ENCODE results near the gene OTUB2.

OTUB2 gene

GRCh38 chr14:94026173-94026888 is at the start of gene OTUB2:
TSS of gene OTUB2 (plus strand) at chr14:94026340. CDS start at chr14:94026538, 198 bp downstream.
- peak; percentile 94 for DNase-seq

- DNase-seq, result no peak
Observed at GRCh38 chr14:93976477-93977057, 49.6 kb upstream of the OTUB2 start, which contains the start of gene ASB2. TSS of gene ASB2 (minus strand) at chr14:93976570. CDS start at chr14:93964539, 12,031 bp downstream.

- no peak for DNase-seq
Observed at GRCh38 chr14:93977171-93977570, 49.0 kb upstream of the OTUB2 start.

- DNase-seq, result peak; percentile 60
Observed at GRCh38 chr14:93977790-93978581, 48.2 kb upstream of the OTUB2 start.

- DNase-seq, result no peak
Observed at GRCh38 chr14:93978735-93979134, 47.4 kb upstream of the OTUB2 start.

- DNase-seq, result no peak
Observed at GRCh38 chr14:93980456-93981201, 45.5 kb upstream of the OTUB2 start.

- DNase-seq, result no peak
Observed at GRCh38 chr14:93981316-93982229, 44.6 kb upstream of the OTUB2 start.

- DNase-seq, result no peak
Observed at GRCh38 chr14:93982230-93983007, 43.7 kb upstream of the OTUB2 start.

- DNase-seq, result no peak
Observed at GRCh38 chr14:93984070-93984469, 42.1 kb upstream of the OTUB2 start.

- no peak for DNase-seq
Observed at GRCh38 chr14:93984987-93985410, 41.1 kb upstream of the OTUB2 start.

GRCh38 chr14:93986955-93987354 is 39.2 kb upstream of the OTUB2 start:
- no peak for DNase-seq

- DNase-seq, result no peak
Observed at GRCh38 chr14:93987376-93987775, 38.8 kb upstream of the OTUB2 start.

- no peak for DNase-seq
Observed at GRCh38 chr14:93987815-93988476, 38.2 kb upstream of the OTUB2 start.

GRCh38 chr14:93989939-93990338 is 36.2 kb upstream of the OTUB2 start:
- no peak for DNase-seq

GRCh38 chr14:93991212-93991611 is 34.9 kb upstream of the OTUB2 start:
- DNase-seq, result no peak

- DNase-seq, result no peak
Observed at GRCh38 chr14:93991649-93992048, 34.5 kb upstream of the OTUB2 start.

- no peak for DNase-seq
Observed at GRCh38 chr14:93993382-93993781, 32.8 kb upstream of the OTUB2 start.

- DNase-seq, result peak; percentile 28
Observed at GRCh38 chr14:93994919-93995682, 31.0 kb upstream of the OTUB2 start.

- no peak for DNase-seq
Observed at GRCh38 chr14:93996130-93996695, 29.9 kb upstream of the OTUB2 start.

All from activated T-cell treated with anti-CD3 and anti-CD28 coated beads for 4 hours (primary cell).